ENCODE measurements around the gene ATP9B. TPM values are rescaled to one million over a fixed set of nuclear protein-coding genes. Genes with fewer than 3 reads are reported as not detected.

The ATP9B gene
- total RNA-seq, 1 experiment from 2014 or later, result 17.8 TPM

- POLR2A ChIA-PET, result no interaction called here
- H2AFZ ChIP-seq (ENCODE audit: low read depth, low read length, poor library complexity, severe bottlenecking), result no peak overlapping the region
These were observed 302.4 kb downstream of the ATP9B start for GRCh38 chr18:79371561-79372121.

GRCh38 chr18:79372461-79372860, 303.3 kb downstream of the ATP9B start:
- no TSS peak for BruUV-seq (replicated peaks)

More at GRCh38 chr18:79371561-79372121, 302.4 kb downstream of the ATP9B start:
- Histone ChIP-seq H3K9me3 (ENCODE audit: control insufficient read depth in 1 of 2, insufficient read depth in 1 of 2, low read depth in 1 of 2, low read length in 2 of 2) (no peaks in the 10 kb centered on the region), H4K20me1 (ENCODE audit: insufficient read depth) (no peaks in the 10 kb centered on the region), H3K9me2 (ENCODE audit: insufficient read depth) (no peaks in the 10 kb centered on the region), H3K4me2 (ENCODE audit: low read length) (no peak overlapping the region), H3K9ac (ENCODE audit: low read length) (no peak overlapping the region), H3K4me3 (replicated peaks in 1 of 2; ENCODE audit: low read depth in 1 of 2, low read length in 2 of 2) (no peak overlapping the region), H3K36me3 (ENCODE audit: control insufficient read depth in 1 of 2, insufficient read depth in 2 of 2, low read length in 2 of 2) (no peaks in the 10 kb centered on the region), H3K79me2 (ENCODE audit: insufficient read depth, low read length) (no peaks in the 10 kb centered on the region), H3K27me3 (ENCODE audit: insufficient read depth, low read length) (no peaks in the 10 kb centered on the region), H3K4me1 (ENCODE audit: control insufficient read depth in 1 of 2, insufficient read depth in 2 of 2, low read length in 2 of 2) (no peaks in the 10 kb centered on the region), H3K27ac (ENCODE audit: low read depth, low read length) (no peak overlapping the region)
- TF ChIP-seq POLR2AphosphoS5 (IDR thresholded peaks at IDR 0.05; ENCODE audit: low read depth, low read length), result no peak
- TF ChIP-seq YY1 (IDR thresholded peaks at IDR 0.05; ENCODE audit: extremely low read depth, insufficient replicate concordance, low read depth, low read length), result no peak
- ATAC-seq (no peak), DNase-seq (ENCODE audit: low read depth, low spot score) (no peak)
- intact Hi-C loops (cut with micrococcal nuclease), result no loop called here
- CTCF ChIA-PET, result no interaction called here
- RAD21 ChIA-PET (ENCODE audit: low non-redundant PET in 1 of 2, low total read pairs in 2 of 2, uncharacterized antibody in 2 of 2, unreplicated experiment in 2 of 2), result no interaction called here
- BruUV-seq (replicated peaks), result no TSS peak

More at GRCh38 chr18:79372461-79372860, 303.3 kb downstream of the ATP9B start:
- H3K9me3 ChIP-seq (ENCODE audit: control insufficient read depth in 1 of 2, insufficient read depth in 1 of 2, low read depth in 1 of 2, low read length in 2 of 2), result no peaks in the 10 kb centered on the region
- no peaks in the 10 kb centered on the region for H3K36me3 ChIP-seq (ENCODE audit: control insufficient read depth in 1 of 2, insufficient read depth in 2 of 2, low read length in 2 of 2)
- CTCF ChIA-PET, result no interaction called here
- no peaks in the 10 kb centered on the region for H3K79me2 ChIP-seq (ENCODE audit: insufficient read depth, low read length)
- H3K27me3 ChIP-seq (ENCODE audit: insufficient read depth, low read length), result no peaks in the 10 kb centered on the region
- intact Hi-C loops (cut with micrococcal nuclease), result no loop called here
- H3K9ac ChIP-seq (ENCODE audit: low read length), result no peak overlapping the region
- no peak overlapping the region for H3K4me2 ChIP-seq (ENCODE audit: low read length)
- H3K9me2 ChIP-seq (ENCODE audit: insufficient read depth), result no peaks in the 10 kb centered on the region
- RAD21 ChIA-PET (ENCODE audit: low non-redundant PET in 1 of 2, low total read pairs in 2 of 2, uncharacterized antibody in 2 of 2, unreplicated experiment in 2 of 2), result no interaction called here
- H3K4me1 ChIP-seq (ENCODE audit: control insufficient read depth in 1 of 2, insufficient read depth in 2 of 2, low read length in 2 of 2), result no peaks in the 10 kb centered on the region
- no peak for DNase-seq (ENCODE audit: low read depth, low spot score)
- H3K27ac ChIP-seq (ENCODE audit: low read depth, low read length), result no peak overlapping the region
- no peak overlapping the region for H2AFZ ChIP-seq (ENCODE audit: low read depth, low read length, poor library complexity, severe bottlenecking)
- H4K20me1 ChIP-seq (ENCODE audit: insufficient read depth), result no peaks in the 10 kb centered on the region
- POLR2A ChIA-PET, result no interaction called here
- no peak for ATAC-seq
- no peak overlapping the region for H3K4me3 ChIP-seq (replicated peaks in 1 of 2; ENCODE audit: low read depth in 1 of 2, low read length in 2 of 2)
- TF ChIP-seq YY1 (IDR thresholded peaks at IDR 0.05; ENCODE audit: extremely low read depth, insufficient replicate concordance, low read depth, low read length) (no peak), EGR1 (IDR thresholded peaks at IDR 0.05; ENCODE audit: low read depth) (no peak), FOSL1 (IDR thresholded peaks at IDR 0.05; ENCODE audit: low read depth) (no peak), POLR2AphosphoS5 (IDR thresholded peaks at IDR 0.05; ENCODE audit: low read depth, low read length) (no peak), JUND (IDR thresholded peaks at IDR 0.05) (no peak), SP1 (IDR thresholded peaks at IDR 0.05; ENCODE audit: low read depth) (no peak), TCF7L2 (IDR thresholded peaks at IDR 0.05; ENCODE audit: borderline replicate concordance, extremely low read depth, insufficient read depth, insufficient read length) (no peak), ATF3 (IDR thresholded peaks at IDR 0.05) (no peak), EZH2 (IDR thresholded peaks at IDR 0.05) (no peak), ZNF274 (IDR thresholded peaks at IDR 0.05; ENCODE audit: low read depth, low read length) (no peak), REST (IDR thresholded peaks at IDR 0.05; ENCODE audit: low read depth) (no peak)

All from HCT116 (cell line).